K562 (cell line): ENCODE data around the gene MFSD12. TPM values are rescaled to one million over a fixed set of nuclear protein-coding genes. Genes with fewer than 3 reads are reported as not detected.

Experiments used
- ATAC-seq: fragments of 200-7000 bp; cut with Tn5 transposase; 3 replicates; pipeline ENCODE4 v1.9.1; 2020; ENCODE audit warnings: moderate library complexity
- BruUV-seq: library from RNA; stranded (reverse); fragments of 400-500 nt; replicated peaks from 2 replicates; lab custom pipeline; 2021; lab: Mats Ljungman, UMichigan
- CTCF ChIA-PET: fragments of 300-600 bp; formaldehyde crosslinking; extraction: SDS; loops from one replicate; lab custom pipeline; 2021; ENCODE audit warnings: low intra/inter-chr PET ratio; lab: Yijun Ruan, JAX
- POLR2A ChIA-PET: fragments of 300-600, 350-650 bp; sonication (Branson Sonifier 250); formaldehyde crosslinking; extraction: SDS; loops from one replicate; lab custom pipeline; 2021; ENCODE audit warnings: antibody characterized with exemption, inconsistent platforms; lab: Yijun Ruan, JAX
- DNase-seq, 4 experiments: peaks; one replicate each; pipeline versions ENCODE4 v3.0.0 to v3.0.0-alpha.2; 2011 to 2018; ENCODE audit warnings: low spot score in 3 of 4, mixed read lengths in 3 of 4; ENCODE audit errors: extremely low read depth in 1 of 4
- FAIRE-seq: peaks from 2 replicates; lab custom pipeline; 2011; peaks lifted over from hg19 to GRCh38; lab: Jason Lieb, UNC
- H2AFZ ChIP-seq: 2 replicates; pipeline ENCODE4 v1.6.0; 2011; ENCODE audit warnings: low read depth, low read length, control low read depth, inconsistent platforms
- H3K27ac ChIP-seq: fragments of 200-600 bp; 3 replicates; pipeline ENCODE4 v1.8.0; 2011; ENCODE audit warnings: low read depth, mild to moderate bottlenecking, control low read depth, inconsistent platforms, low read length, moderate library complexity, mixed read lengths; ENCODE audit errors: extremely low read depth
- H3K27me3 ChIP-seq, 2 experiments: fragments of 300-600 bp in 1 of 2; 2 replicates in 1 of 2; 3 replicates in 1 of 2; pipeline versions ENCODE4 v1.6.0 to v1.8.0; 2011; ENCODE audit warnings: inconsistent platforms in 2 of 2, low read length in 2 of 2, mild to moderate bottlenecking in 1 of 2, mixed read lengths in 1 of 2, moderate library complexity in 1 of 2; ENCODE audit not compliant: control insufficient read depth in 2 of 2, insufficient read depth in 2 of 2
- H3K36me3 ChIP-seq: fragments of 300-600 bp; 3 replicates; pipeline ENCODE4 v1.8.0; 2011; ENCODE audit warnings: mild to moderate bottlenecking, low read length, inconsistent platforms; ENCODE audit not compliant: control insufficient read depth, insufficient read depth
- H3K4me1 ChIP-seq, 2 experiments: fragments of 200-600 bp in 1 of 2; replicated peaks in 1 of 2; 2 replicates in 1 of 2; 3 replicates in 1 of 2; pipeline versions ENCODE4 v1.5.1 to v1.8.0; 2011; ENCODE audit warnings: inconsistent platforms in 2 of 2, low read length in 2 of 2, mild to moderate bottlenecking in 1 of 2, mixed read lengths in 1 of 2, moderate library complexity in 1 of 2; ENCODE audit not compliant: control insufficient read depth in 2 of 2, insufficient read depth in 2 of 2
- H3K4me2 ChIP-seq: 2 replicates; pipeline ENCODE4 v1.6.1; 2011; ENCODE audit warnings: low read length, control low read depth, inconsistent platforms, mixed read lengths; ENCODE audit not compliant: insufficient read depth
- H3K4me3 ChIP-seq: fragments of 200-600 bp; sonication (generic), shearing (Covaris generic); 2 replicates; pipeline ENCODE4 v1.5.1; 2016; ENCODE audit warnings: control low read depth, inconsistent platforms
- H3K79me2 ChIP-seq: fragments of 200-600 bp; 3 replicates; pipeline ENCODE4 v1.8.0; 2011; ENCODE audit warnings: low read length, inconsistent platforms; ENCODE audit not compliant: control insufficient read depth, insufficient read depth
- H3K9ac ChIP-seq, 2 experiments: 2 replicates each; pipeline versions ENCODE4 v1.6.0 to v1.6.1; 2011; ENCODE audit warnings: low read depth in 2 of 2, low read length in 2 of 2, control low read depth in 1 of 2, inconsistent platforms in 1 of 2, mild to moderate bottlenecking in 1 of 2, mixed read lengths in 1 of 2; ENCODE audit not compliant: insufficient read depth in 1 of 2
- H3K9me1 ChIP-seq: one replicate; pipeline ENCODE4 v1.6.0; 2011; ENCODE audit warnings: inconsistent platforms, mild to moderate bottlenecking, low read length, moderate library complexity; ENCODE audit not compliant: control insufficient read depth, insufficient read depth
- H3K9me3 ChIP-seq: replicated peaks from 2 replicates; pipeline ENCODE4 v1.5.1; 2011; ENCODE audit warnings: low read depth, low read length, inconsistent platforms; ENCODE audit not compliant: control insufficient read depth, insufficient read depth
- H4K20me1 ChIP-seq: replicated peaks from 2 replicates; pipeline ENCODE4 v1.6.1; 2011; ENCODE audit warnings: low read length, inconsistent platforms, mixed read lengths; ENCODE audit not compliant: control insufficient read depth, insufficient read depth
- BRD4 ChIP-seq: fragments of 200-600 bp; sonication (generic); IDR thresholded peaks from 2 replicates; pipeline ENCODE4 v1.6.1; 2017; ENCODE audit warnings: inconsistent platforms
- CSDE1 ChIP-seq, 2 experiments: fragments of 450-650 bp; IDR thresholded peaks; 2 replicates each; pipeline ENCODE4 v1.6.1; 2016; ENCODE audit warnings: mild to moderate bottlenecking in 1 of 2
- FUS ChIP-seq: fragments of 200-400 bp; formaldehyde crosslinking; optimal IDR thresholded peaks from 2 replicates; pipeline ENCODE3; 2017; ENCODE audit warnings: low read depth, low read length
- HEY1 ChIP-seq: fragments of 250-450 bp; sonication (Bioruptor Pico); IDR thresholded peaks from 2 replicates; pipeline ENCODE4 v1.5.0; 2020; ENCODE audit warnings: mild to moderate bottlenecking, moderate library complexity, borderline replicate concordance
- HNRNPL ChIP-seq: fragments of 200-400 bp; formaldehyde crosslinking; IDR thresholded peaks from 2 replicates; pipeline ENCODE4 v1.6.1; 2017; ENCODE audit warnings: low read depth, mild to moderate bottlenecking, low read length
- NEUROD1 ChIP-seq: fragments of 150-350 bp; IDR thresholded peaks from 2 replicates; pipeline ENCODE4 v1.6.1; 2014; ENCODE audit warnings: borderline replicate concordance, low read length, low read depth; ENCODE audit not compliant: partially characterized antibody
- PYGO2 ChIP-seq: fragments of 450-650 bp; IDR thresholded peaks from 2 replicates; pipeline ENCODE4 v1.6.1; 2016; ENCODE audit warnings: mild to moderate bottlenecking, missing genetic modification characterization, moderate library complexity, missing compliant biosample characterization
- SMAD2 ChIP-seq: fragments of 150-350 bp; IDR thresholded peaks from 2 replicates; pipeline ENCODE4 v1.6.1; 2014; ENCODE audit warnings: low read depth, mild to moderate bottlenecking, low read length
- TAF1 ChIP-seq: IDR thresholded peaks from 2 replicates; pipeline ENCODE4 v1.6.1; 2011; ENCODE audit warnings: mild to moderate bottlenecking, low read length, moderate library complexity; ENCODE audit not compliant: insufficient read depth, control insufficient read depth, severe bottlenecking; ENCODE audit errors: extremely low read depth
- ZNF253 ChIP-seq: fragments of 250-450 bp; sonication (Bioruptor Pico); conservative IDR thresholded peaks from 2 replicates; pipeline ENCODE4 v1.6.1; 2021; ENCODE audit warnings: mild to moderate bottlenecking
- WGBS: fragments of 100-300 bp; shearing (Covaris generic); methylation state at CpG from one replicate; pipeline ENCODE4 v1.1.6; 2016; ENCODE audit warnings: low coverage, mixed read lengths; ENCODE audit not compliant: insufficient coverage; ENCODE audit errors: missing lambda C conversion rate; 5-methylcytosine and 5-hydroxymethylcytosine counted together
- in situ Hi-C: fragments of 300-500 bp; cut with MboI; formaldehyde crosslinking; loops from 4 replicates; pipeline ENCODE4 v1.15.0; 2018; ENCODE audit warnings: inconsistent platforms, mixed read lengths
- intact Hi-C: fragments of 100-400 bp; cut with micrococcal nuclease; formaldehyde crosslinking; loops from 2 replicates; pipeline ENCODE4 v1.14.2; 2022
- polyA plus RNA-seq, 8 experiments: library from polyadenylated mRNA; depleted of rRNA in 4 of 8; stranded (reverse) in 5 of 8; unstranded in 3 of 8; fragments of >200 nt; fragmentation: Nextera tagmentation in 2 of 8; fragmentation: Illumina TruSeq in 1 of 8; extraction: Ambion mirVana in 2 of 8; extraction: Trizol in 1 of 8; gene quantifications; 2 replicates each; pipeline versions ENCODE4 v1.2.1 to v1.2.3, GENCODE V29; 2011 to 2014; ENCODE audit warnings: inconsistent platforms in 1 of 8, missing spikeins in 1 of 8
- total RNA-seq, 7 experiments: library from RNA; depleted of rRNA in 6 of 7; stranded (reverse); fragments of >200 nt in 6 of 7; fragmentation: Illumina TruSeq in 2 of 7; extraction: Trizol in 2 of 7; gene quantifications; 2 replicates each; pipeline versions ENCODE4 v1.2.1 to v1.2.3, GENCODE V29; 2011 to 2021; ENCODE audit warnings: low replicate concordance in 1 of 7
- TF ChIP-seq, protein P1 (sequence below), 2 experiments: IDR thresholded peaks; 2 replicates each; pipeline ENCODE4 v1.6.1; 2011; ENCODE audit warnings: borderline replicate concordance in 1 of 2, control low read depth in 1 of 2, low read depth in 1 of 2, low read length in 1 of 2, mild to moderate bottlenecking in 1 of 2, mixed read lengths in 1 of 2, moderate library complexity in 1 of 2; ENCODE audit not compliant: insufficient read depth in 1 of 2, insufficient read length in 1 of 2, poor library complexity in 1 of 2, severe bottlenecking in 1 of 2; ENCODE audit errors: extremely low read depth in 1 of 2
- TF ChIP-seq, protein P2 (sequence below): fragments of 250-450 bp; sonication (Bioruptor Pico); IDR thresholded peaks from 2 replicates; pipeline ENCODE4 v1.9.0; 2021; ENCODE audit warnings: mild to moderate bottlenecking, inconsistent platforms
- TF ChIP-seq, protein P3 (sequence below): fragments of 250-450 bp; sonication (Bioruptor Pico); IDR thresholded peaks from 2 replicates; pipeline ENCODE4 v1.8.0; 2022; ENCODE audit warnings: inconsistent platforms

MFSD12 gene
- total and polyA plus RNA-seq, 9 of the 15 experiments (the other 6 are each of a cell fraction or from before 2014, with no cell fraction given), result 0.69 to 112 (median 31.8) TPM

DNA sequence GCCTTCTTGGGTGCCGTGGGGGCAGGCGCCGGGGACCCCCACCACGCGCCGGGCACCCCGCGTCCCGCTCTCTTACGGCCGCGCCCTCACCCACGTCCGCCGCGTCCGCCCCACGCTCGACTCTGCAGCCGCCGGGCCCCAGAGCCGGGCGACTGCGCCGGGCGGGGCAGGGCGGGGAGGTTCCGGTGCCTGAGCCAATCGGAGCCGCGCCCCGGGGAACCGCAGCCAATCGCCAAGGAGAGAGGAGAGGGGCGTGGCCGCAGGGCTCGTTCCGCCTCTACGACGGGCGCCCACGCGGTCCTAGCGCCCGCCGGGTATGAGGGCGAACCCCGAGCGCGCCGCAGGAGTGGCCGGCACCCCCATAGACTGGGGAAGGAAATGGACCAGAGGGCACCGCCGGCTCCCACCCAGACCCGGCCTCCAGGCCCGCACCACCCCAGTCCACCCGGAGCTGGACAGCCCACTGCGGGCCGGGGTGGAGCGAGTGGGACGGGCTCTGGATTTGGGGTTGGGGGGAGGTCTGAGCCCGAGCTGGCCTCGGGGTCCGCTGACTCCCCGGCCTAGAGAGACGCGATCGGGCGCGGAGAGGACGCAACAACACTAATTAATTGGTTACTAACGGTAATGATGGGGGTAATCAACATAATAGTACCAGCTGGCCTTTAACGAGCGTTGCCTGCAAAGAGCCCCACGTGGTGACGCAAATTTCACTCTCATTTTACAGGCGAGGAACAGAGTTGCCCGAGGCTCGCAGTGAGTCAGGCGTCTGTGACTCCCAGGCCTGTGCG is at the start of gene MFSD12 (continued):
- TF ChIP-seq NEUROD1, result peak; percentile 99
- no peak for TF ChIP-seq SMAD2
- TF ChIP-seq TAF1, result peak; percentile 66
- peak; percentile 81 for TF ChIP-seq FUS
- TF ChIP-seq, protein P1, sequence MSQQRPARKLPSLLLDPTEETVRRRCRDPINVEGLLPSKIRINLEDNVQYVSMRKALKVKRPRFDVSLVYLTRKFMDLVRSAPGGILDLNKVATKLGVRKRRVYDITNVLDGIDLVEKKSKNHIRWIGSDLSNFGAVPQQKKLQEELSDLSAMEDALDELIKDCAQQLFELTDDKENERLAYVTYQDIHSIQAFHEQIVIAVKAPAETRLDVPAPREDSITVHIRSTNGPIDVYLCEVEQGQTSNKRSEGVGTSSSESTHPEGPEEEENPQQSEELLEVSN (IDR thresholded peaks at IDR 0.05; ENCODE audit: borderline replicate concordance in 1 of 2, extremely low read depth in 1 of 2, insufficient read depth in 1 of 2, insufficient read length in 1 of 2, low read depth in 1 of 2, low read length in 1 of 2, poor library complexity in 1 of 2, severe bottlenecking in 1 of 2), result peak; percentile 73 to 77
- TF ChIP-seq, all 486 proteins: peak for 122

DNA sequence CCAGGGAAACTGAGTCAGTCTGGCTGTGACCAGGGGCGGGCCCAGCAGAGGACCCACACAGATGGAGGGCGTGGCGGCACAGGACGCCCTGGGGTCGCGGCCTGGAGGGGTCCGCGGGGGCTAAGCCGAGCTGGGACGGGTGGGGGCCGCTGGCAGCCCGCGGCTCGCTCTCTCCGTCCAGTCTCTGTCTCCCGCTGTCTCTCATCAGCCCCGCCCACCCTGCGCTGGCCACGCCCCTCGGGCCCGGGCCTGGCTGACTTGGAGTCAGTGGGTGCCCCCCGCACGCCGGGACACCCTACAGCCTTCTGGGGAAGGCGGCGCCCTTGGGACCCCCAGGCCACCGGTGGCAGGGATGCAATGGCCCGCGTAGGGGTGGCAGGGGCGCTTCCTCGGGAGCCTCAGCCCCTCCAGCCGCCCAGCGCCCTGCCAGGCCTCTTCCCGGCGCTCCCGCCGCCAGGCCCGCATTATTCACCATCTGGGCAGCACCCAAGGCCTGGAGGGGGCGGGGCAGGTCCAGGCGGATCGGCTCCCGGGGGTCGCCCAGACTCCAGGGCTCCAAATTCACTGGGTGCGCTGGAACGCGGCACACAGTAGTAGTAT is 49.4 kb upstream of the MFSD12 start, which contains the start of gene TBXA2R:
Gene TBXA2R (minus strand): TSS at position 186 of the 600 bp plus-strand sequence. CDS start 6,241 bp downstream, outside the sequence.
- peak; percentile 91 to 94 (median 92) for DNase-seq
- H3K36me3 ChIP-seq, result peaks cover 38% of the 10 kb centered on the region; the same call in 1 of the 3 replicates
- peak; percentile 89 for ATAC-seq
- BruUV-seq, result no TSS peak
- ChIA-PET CTCF (no interaction called here), POLR2A (interaction anchor here (1.5 to 4.0 kb wide), 2 partner anchors 15 to 28 kb away, joined by 7 to 29 read pairs; no protein-coding TSS in a partner anchor)
- peaks cover 44% of the 10 kb centered on the region for H3K79me2 ChIP-seq
- H3K4me1 ChIP-seq, result peaks cover 38 to 88% of the 10 kb centered on the region in 2 experiments
- no peaks in the 10 kb centered on the region for H4K20me1 ChIP-seq
- peak within 1 kb of the TSS; percentile 95 for H2AFZ ChIP-seq
- in situ Hi-C loops (no loop called here), intact Hi-C loops (loop anchor here (10.0 kb wide), 1 partner anchor 62 kb away; no protein-coding TSS in a partner anchor)
- peak within 1 kb of the TSS; percentile 98 for H3K27ac ChIP-seq
- H3K4me3 ChIP-seq, result peak within 1 kb of the TSS; percentile 89
- H3K9ac ChIP-seq, result peak within 1 kb of the TSS; percentile 92
- H3K4me2 ChIP-seq, result peak within 1 kb of the TSS; percentile 91
- peaks cover 2% of the 10 kb centered on the region for H3K9me1 ChIP-seq
- H3K27me3 ChIP-seq, result no peaks in the 10 kb centered on the region
- WGBS, result under 1% methylated on average over 35 of the region's 46 CpGs
- FAIRE-seq, result peak; percentile 83
- H3K9me3 ChIP-seq, result no peaks in the 10 kb centered on the region; the same call in 1 of the 2 replicates
- TF ChIP-seq HEY1 (no peak), ZNF253 (CRISPR knock-in tag) (no peak), BRD4 (peak; percentile 23; the same call in 1 of the 2 replicates), HNRNPL (peak; percentile 67; the same call in 1 of the 2 replicates), PYGO2 (tag) (no peak), CSDE1 (IDR thresholded peaks at IDR 0.05) (no peak)
- TF ChIP-seq, protein P2, sequence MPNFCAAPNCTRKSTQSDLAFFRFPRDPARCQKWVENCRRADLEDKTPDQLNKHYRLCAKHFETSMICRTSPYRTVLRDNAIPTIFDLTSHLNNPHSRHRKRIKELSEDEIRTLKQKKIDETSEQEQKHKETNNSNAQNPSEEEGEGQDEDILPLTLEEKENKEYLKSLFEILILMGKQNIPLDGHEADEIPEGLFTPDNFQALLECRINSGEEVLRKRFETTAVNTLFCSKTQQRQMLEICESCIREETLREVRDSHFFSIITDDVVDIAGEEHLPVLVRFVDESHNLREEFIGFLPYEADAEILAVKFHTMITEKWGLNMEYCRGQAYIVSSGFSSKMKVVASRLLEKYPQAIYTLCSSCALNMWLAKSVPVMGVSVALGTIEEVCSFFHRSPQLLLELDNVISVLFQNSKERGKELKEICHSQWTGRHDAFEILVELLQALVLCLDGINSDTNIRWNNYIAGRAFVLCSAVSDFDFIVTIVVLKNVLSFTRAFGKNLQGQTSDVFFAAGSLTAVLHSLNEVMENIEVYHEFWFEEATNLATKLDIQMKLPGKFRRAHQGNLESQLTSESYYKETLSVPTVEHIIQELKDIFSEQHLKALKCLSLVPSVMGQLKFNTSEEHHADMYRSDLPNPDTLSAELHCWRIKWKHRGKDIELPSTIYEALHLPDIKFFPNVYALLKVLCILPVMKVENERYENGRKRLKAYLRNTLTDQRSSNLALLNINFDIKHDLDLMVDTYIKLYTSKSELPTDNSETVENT (CRISPR knock-in tag), result no peak
- TF ChIP-seq, protein P3, sequence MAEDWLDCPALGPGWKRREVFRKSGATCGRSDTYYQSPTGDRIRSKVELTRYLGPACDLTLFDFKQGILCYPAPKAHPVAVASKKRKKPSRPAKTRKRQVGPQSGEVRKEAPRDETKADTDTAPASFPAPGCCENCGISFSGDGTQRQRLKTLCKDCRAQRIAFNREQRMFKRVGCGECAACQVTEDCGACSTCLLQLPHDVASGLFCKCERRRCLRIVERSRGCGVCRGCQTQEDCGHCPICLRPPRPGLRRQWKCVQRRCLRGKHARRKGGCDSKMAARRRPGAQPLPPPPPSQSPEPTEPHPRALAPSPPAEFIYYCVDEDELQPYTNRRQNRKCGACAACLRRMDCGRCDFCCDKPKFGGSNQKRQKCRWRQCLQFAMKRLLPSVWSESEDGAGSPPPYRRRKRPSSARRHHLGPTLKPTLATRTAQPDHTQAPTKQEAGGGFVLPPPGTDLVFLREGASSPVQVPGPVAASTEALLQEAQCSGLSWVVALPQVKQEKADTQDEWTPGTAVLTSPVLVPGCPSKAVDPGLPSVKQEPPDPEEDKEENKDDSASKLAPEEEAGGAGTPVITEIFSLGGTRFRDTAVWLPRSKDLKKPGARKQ (CRISPR knock-in tag), result no peak
